Neural progenitor cell (in vitro differentiated cells): ENCODE results near the gene MOB2. TPM values are rescaled to one million over a fixed set of nuclear protein-coding genes. Genes with fewer than 3 reads are reported as not detected.

Experiments used
- DNase-seq: peaks from one replicate; pipeline ENCODE4 v3.0.0-alpha.2; 2016; ENCODE audit warnings: low spot score
- H2AFZ ChIP-seq: fragments of 200-600 bp; sonication (generic); replicated peaks from 2 replicates; pipeline ENCODE4 v1.6.1; 2016; ENCODE audit warnings: antibody characterized with exemption
- H3F3A ChIP-seq: fragments of 200-600 bp; sonication (generic); 2 replicates; pipeline ENCODE4 v1.6.1; 2016; ENCODE audit warnings: antibody characterized with exemption, low read depth
- H3K27ac ChIP-seq: fragments of 200-600 bp; sonication (generic); 2 replicates; pipeline ENCODE4 v1.5.1; 2016; ENCODE audit warnings: mild to moderate bottlenecking
- H3K27me3 ChIP-seq: fragments of 200-600 bp; sonication (generic); 2 replicates; pipeline ENCODE4 v1.6.1; 2016; ENCODE audit warnings: mild to moderate bottlenecking, moderate library complexity
- H3K36me3 ChIP-seq: fragments of 200-600 bp; sonication (generic); 2 replicates; pipeline ENCODE4 v1.5.1; 2016
- H3K4me1 ChIP-seq: fragments of 200-600 bp; sonication (generic); 2 replicates; pipeline ENCODE4 v1.6.1; 2016; ENCODE audit warnings: mixed run types
- H3K4me2 ChIP-seq: fragments of 200-600 bp; sonication (generic); 2 replicates; pipeline ENCODE4 v1.6.1; 2016
- H3K4me3 ChIP-seq: fragments of 200-600 bp; sonication (generic); 2 replicates; pipeline ENCODE4 v1.5.1; 2016
- H3K79me2 ChIP-seq: fragments of 200-600 bp; sonication (generic); 2 replicates; pipeline ENCODE4 v1.6.1; 2016; ENCODE audit warnings: low read depth
- H3K9ac ChIP-seq: fragments of 200-600 bp; sonication (generic); 2 replicates; pipeline ENCODE4 v1.6.1; 2016
- H3K9me3 ChIP-seq: fragments of 200-600 bp; sonication (generic); 2 replicates; pipeline ENCODE4 v1.5.1; 2016; ENCODE audit warnings: low read depth
- H4K20me1 ChIP-seq: fragments of 200-600 bp; sonication (generic); 2 replicates; pipeline ENCODE4 v1.6.1; 2016; ENCODE audit warnings: low read depth
- H3K27ac Mint-ChIP-seq: 3 replicates; pipeline ENCODE4 v1.8.0; 2021; ENCODE audit warnings: mixed read lengths
- H3K27me3 Mint-ChIP-seq: 2 replicates; pipeline ENCODE4 v1.8.0; 2022; ENCODE audit warnings: low read depth, mild to moderate bottlenecking, inconsistent platforms, moderate library complexity, mixed read lengths; ENCODE audit not compliant: insufficient read depth
- H3K36me3 Mint-ChIP-seq: 3 replicates; pipeline ENCODE4 v1.8.0; 2021; ENCODE audit warnings: mixed read lengths
- H3K4me1 Mint-ChIP-seq: 3 replicates; pipeline ENCODE4 v1.8.0; 2021; ENCODE audit warnings: mixed read lengths
- H3K4me3 Mint-ChIP-seq: 3 replicates; pipeline ENCODE4 v1.8.0; 2021; ENCODE audit warnings: mild to moderate bottlenecking, moderate library complexity, mixed read lengths
- H3K9me3 Mint-ChIP-seq: 3 replicates; pipeline ENCODE4 v1.8.0; 2020; ENCODE audit warnings: mixed read lengths
- EZH2 ChIP-seq: fragments of 200-600 bp; sonication (generic); IDR thresholded peaks from 2 replicates; pipeline ENCODE4 v1.6.1; 2017; ENCODE audit warnings: antibody characterized with exemption, mild to moderate bottlenecking, moderate library complexity
- EZH2phosphoT487 ChIP-seq: fragments of 200-600 bp; sonication (generic); IDR thresholded peaks from 2 replicates; pipeline ENCODE4 v1.6.1; 2017; ENCODE audit warnings: antibody characterized with exemption
- total RNA-seq: library from RNA; depleted of rRNA; stranded (reverse); fragments of >200 nt; gene quantifications from 2 replicates; pipeline ENCODE4 v1.2.3, GENCODE V29; 2015; ENCODE audit warnings: low replicate concordance
- TF ChIP-seq, protein P1 (sequence below): fragments of 200-600 bp; sonication (generic); IDR thresholded peaks from 2 replicates; pipeline ENCODE4 v1.5.1; 2017; ENCODE audit warnings: antibody characterized with exemption, mild to moderate bottlenecking

Gene MOB2
- total RNA-seq, 1 donor from 2014 or later = 8.0 TPM

DNA sequence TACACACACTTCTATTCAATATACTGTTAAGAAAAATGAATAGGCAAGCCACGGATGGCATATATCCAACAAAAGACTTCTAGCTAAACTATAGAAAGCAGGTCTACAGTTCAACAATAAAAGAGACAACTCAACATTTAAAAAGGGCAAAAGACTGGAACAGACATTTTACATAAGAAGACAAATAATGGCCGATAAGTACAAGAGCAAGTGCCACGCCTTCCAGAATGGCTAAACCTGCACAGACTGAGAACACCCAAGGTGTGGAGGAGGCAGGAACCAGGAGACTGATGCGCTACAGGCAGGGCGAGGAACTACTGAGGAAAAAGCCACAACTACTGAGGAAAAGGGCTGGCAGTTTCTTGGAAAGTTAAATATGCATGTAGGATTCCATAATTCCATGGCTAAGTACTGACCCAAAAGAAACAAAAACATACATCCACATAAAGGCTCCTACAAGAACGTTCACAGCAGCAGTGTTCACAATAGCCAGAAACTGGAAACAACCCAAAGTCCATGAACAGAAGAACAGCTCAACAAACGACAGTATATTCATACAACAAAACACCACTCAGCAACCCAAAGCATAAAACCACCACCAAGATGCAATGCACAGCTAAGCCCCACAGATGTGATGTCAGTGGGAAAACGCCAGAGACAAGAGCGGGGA lies 9.6 kb upstream of the MOB2 start:
- Histone ChIP-seq H4K20me1 (peaks cover 6% of the 10 kb centered on the region), H2AFZ (no peak overlapping the region), H3K4me3 (no peak overlapping the region), H3K4me1 (peaks cover 7% of the 10 kb centered on the region), H3K27me3 (no peaks in the 10 kb centered on the region), H3K9me3 (no peaks in the 10 kb centered on the region), H3K36me3 (no peaks in the 10 kb centered on the region), H3K27ac (no peak overlapping the region), H3K9ac (no peak overlapping the region), H3K79me2 (peaks cover 18% of the 10 kb centered on the region), H3K4me2 (no peak overlapping the region), H3F3A (no peaks in the 10 kb centered on the region)
- TF ChIP-seq EZH2phosphoT487 = no peak
- TF ChIP-seq, protein P1, sequence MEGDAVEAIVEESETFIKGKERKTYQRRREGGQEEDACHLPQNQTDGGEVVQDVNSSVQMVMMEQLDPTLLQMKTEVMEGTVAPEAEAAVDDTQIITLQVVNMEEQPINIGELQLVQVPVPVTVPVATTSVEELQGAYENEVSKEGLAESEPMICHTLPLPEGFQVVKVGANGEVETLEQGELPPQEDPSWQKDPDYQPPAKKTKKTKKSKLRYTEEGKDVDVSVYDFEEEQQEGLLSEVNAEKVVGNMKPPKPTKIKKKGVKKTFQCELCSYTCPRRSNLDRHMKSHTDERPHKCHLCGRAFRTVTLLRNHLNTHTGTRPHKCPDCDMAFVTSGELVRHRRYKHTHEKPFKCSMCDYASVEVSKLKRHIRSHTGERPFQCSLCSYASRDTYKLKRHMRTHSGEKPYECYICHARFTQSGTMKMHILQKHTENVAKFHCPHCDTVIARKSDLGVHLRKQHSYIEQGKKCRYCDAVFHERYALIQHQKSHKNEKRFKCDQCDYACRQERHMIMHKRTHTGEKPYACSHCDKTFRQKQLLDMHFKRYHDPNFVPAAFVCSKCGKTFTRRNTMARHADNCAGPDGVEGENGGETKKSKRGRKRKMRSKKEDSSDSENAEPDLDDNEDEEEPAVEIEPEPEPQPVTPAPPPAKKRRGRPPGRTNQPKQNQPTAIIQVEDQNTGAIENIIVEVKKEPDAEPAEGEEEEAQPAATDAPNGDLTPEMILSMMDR = no peak
- no peak for TF ChIP-seq EZH2
- peaks cover 9% of the 10 kb centered on the region for H3K27me3 Mint-ChIP-seq
- H3K9me3 Mint-ChIP-seq = peaks cover 16% of the 10 kb centered on the region
- H3K4me3 Mint-ChIP-seq = no peak overlapping the region
- no peak overlapping the region for H3K27ac Mint-ChIP-seq
- peaks cover 3% of the 10 kb centered on the region for H3K4me1 Mint-ChIP-seq
- no peak for DNase-seq
- H3K36me3 Mint-ChIP-seq = peaks cover 8% of the 10 kb centered on the region

DNA sequence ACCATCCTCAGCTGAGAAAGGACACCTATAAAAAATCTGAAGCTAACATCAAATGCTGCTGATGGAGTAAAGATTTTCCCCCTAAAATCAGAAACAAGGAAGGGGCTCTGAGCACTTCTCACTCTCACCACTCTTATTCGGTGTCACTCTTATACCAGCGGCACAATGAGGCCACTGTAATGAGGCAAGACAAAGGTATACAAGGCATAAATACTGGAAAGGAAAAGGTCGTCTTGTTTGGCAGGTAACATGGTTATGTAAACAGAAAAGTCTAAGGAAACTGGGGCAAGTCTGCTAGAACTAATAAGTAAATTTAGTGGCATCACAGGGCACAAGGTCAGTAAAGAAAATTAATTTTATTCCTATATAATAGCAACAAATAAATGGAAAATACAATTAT lies 8.1 kb upstream of the MOB2 start:
- Mint-ChIP-seq H3K27ac (no peak overlapping the region), H3K4me1 (peaks cover 3% of the 10 kb centered on the region), H3K36me3 (peaks cover 8% of the 10 kb centered on the region), H3K9me3 (peaks cover 16% of the 10 kb centered on the region), H3K4me3 (no peak overlapping the region), H3K27me3 (peaks cover 9% of the 10 kb centered on the region)
- no peak overlapping the region for H3K9ac ChIP-seq
- DNase-seq = no peak
- H3K9me3 ChIP-seq = no peaks in the 10 kb centered on the region
- H3K36me3 ChIP-seq = no peaks in the 10 kb centered on the region
- peaks cover 6% of the 10 kb centered on the region for H4K20me1 ChIP-seq
- no peak overlapping the region for H3K27ac ChIP-seq
- H3K79me2 ChIP-seq = peaks cover 26% of the 10 kb centered on the region
- H3K27me3 ChIP-seq = no peaks in the 10 kb centered on the region
- no peak overlapping the region for H2AFZ ChIP-seq
- H3F3A ChIP-seq = no peaks in the 10 kb centered on the region
- H3K4me2 ChIP-seq = no peak overlapping the region
- TF ChIP-seq EZH2phosphoT487 (no peak), EZH2 (no peak)
- TF ChIP-seq, protein P1 = no peak
- no peak overlapping the region for H3K4me3 ChIP-seq
- peaks cover 7% of the 10 kb centered on the region for H3K4me1 ChIP-seq

DNA sequence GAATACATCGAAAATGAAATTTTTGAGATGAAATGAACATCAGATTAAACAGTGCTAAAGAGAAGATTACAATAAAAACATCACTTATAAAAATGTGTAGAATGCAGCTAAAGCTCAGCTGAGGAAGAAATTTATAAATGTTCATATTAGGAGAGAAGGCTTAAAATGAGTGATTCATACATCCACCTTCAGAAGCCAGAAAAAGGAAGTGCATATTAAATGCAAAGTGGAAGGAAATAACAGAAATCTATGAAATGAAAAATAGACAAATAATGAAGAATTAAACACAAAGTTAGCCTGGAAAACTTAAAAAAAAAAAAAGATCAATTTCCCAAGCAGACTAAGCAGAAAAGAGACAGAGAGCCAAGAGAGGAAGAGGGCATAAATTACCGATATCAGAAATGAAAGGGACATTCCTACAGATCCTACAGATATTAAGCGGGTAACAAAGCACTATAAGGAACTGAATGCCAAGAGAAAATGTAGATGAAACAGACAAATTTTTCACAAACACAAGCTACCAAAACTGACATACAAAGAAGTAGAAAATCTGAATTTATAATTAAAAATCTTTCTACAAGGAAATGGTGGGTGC lies 7.2 kb upstream of the MOB2 start:
- no peak overlapping the region for H2AFZ ChIP-seq
- H3K27me3 ChIP-seq = no peaks in the 10 kb centered on the region
- Mint-ChIP-seq H3K9me3 (peaks cover 16% of the 10 kb centered on the region), H3K27me3 (peaks cover 7% of the 10 kb centered on the region), H3K4me1 (peaks cover 6% of the 10 kb centered on the region), H3K36me3 (peaks cover 2% of the 10 kb centered on the region), H3K27ac (no peak overlapping the region), H3K4me3 (no peak overlapping the region)
- H3K4me2 ChIP-seq = no peak overlapping the region
- no peak overlapping the region for H3K27ac ChIP-seq
- peaks cover 6% of the 10 kb centered on the region for H4K20me1 ChIP-seq
- no peak for DNase-seq
- no peaks in the 10 kb centered on the region for H3K36me3 ChIP-seq
- H3F3A ChIP-seq = no peaks in the 10 kb centered on the region
- no peaks in the 10 kb centered on the region for H3K9me3 ChIP-seq
- TF ChIP-seq EZH2 = no peak
- TF ChIP-seq EZH2phosphoT487 = no peak
- TF ChIP-seq, protein P1 = no peak
- no peak overlapping the region for H3K4me3 ChIP-seq
- peaks cover 7% of the 10 kb centered on the region for H3K4me1 ChIP-seq
- no peak overlapping the region for H3K9ac ChIP-seq
- peaks cover 26% of the 10 kb centered on the region for H3K79me2 ChIP-seq
